PC-9 (cell line): ENCODE results near the gene C7orf57. TPM values are rescaled to one million over a fixed set of nuclear protein-coding genes. Genes with fewer than 3 reads are reported as not detected.
A peak's percentile ranks its signal among the peaks of the same experiment; 100 is the strongest.

ENCODE experiments used
- BruUV-seq: library from RNA; stranded (reverse); fragments of 400-500 nt; replicated peaks from 2 replicates; lab custom pipeline; 2021; lab: Mats Ljungman, UMichigan
- CTCF ChIA-PET: fragments of 300-600 bp; sonication (Branson Sonifier 250); formaldehyde crosslinking; loops from one replicate; lab custom pipeline; 2022; ENCODE audit warnings: antibody characterized with exemption; lab: Charles Lee
- POLR2A ChIA-PET: fragments of 300-600 bp; sonication (Branson Sonifier 250); formaldehyde crosslinking; loops from one replicate; lab custom pipeline; 2022; ENCODE audit warnings: antibody characterized with exemption; ENCODE audit not compliant: unreplicated experiment; lab: Charles Lee
- DNase-seq, 2 experiments: peaks; one replicate each; pipeline versions ENCODE4 v3.0.0 to v3.0.0-alpha.2; 2015 to 2022; ENCODE audit warnings: mixed read lengths in 1 of 2
- H2AFZ ChIP-seq: fragments of 200-600 bp; sonication (generic); 2 replicates; pipeline ENCODE4 v1.8.1; 2017; ENCODE audit warnings: antibody characterized with exemption
- H3F3A ChIP-seq: fragments of 200-600 bp; sonication (generic); 2 replicates; pipeline ENCODE4 v1.8.1; 2017; ENCODE audit warnings: antibody characterized with exemption, mild to moderate bottlenecking, low read depth; ENCODE audit not compliant: insufficient read depth
- H3K27ac ChIP-seq: fragments of 200-600 bp; sonication (generic); 2 replicates; pipeline ENCODE4 v1.6.1; 2016; ENCODE audit warnings: mixed run types
- H3K27me3 ChIP-seq: fragments of 200-600 bp; sonication (generic); 2 replicates; pipeline ENCODE4 v1.6.1; 2016; ENCODE audit warnings: low read depth, mixed run types; ENCODE audit not compliant: insufficient read depth
- H3K36me3 ChIP-seq: fragments of 200-600 bp; sonication (generic); 2 replicates; pipeline ENCODE4 v1.6.1; 2016; ENCODE audit warnings: low read depth, mixed run types
- H3K4me1 ChIP-seq: fragments of 200-600 bp; sonication (generic); replicated peaks from 2 replicates; pipeline ENCODE4 v1.6.1; 2016; ENCODE audit warnings: mixed run types; ENCODE audit not compliant: insufficient read depth
- H3K4me2 ChIP-seq: fragments of 200-600 bp; sonication (generic); 2 replicates; pipeline ENCODE4 v1.6.1; 2017; ENCODE audit warnings: mixed run types
- H3K4me3 ChIP-seq: fragments of 200-600 bp; sonication (generic); 2 replicates; pipeline ENCODE4 v1.6.1; 2016; ENCODE audit warnings: mixed run types
- H3K79me2 ChIP-seq: fragments of 200-600 bp; sonication (generic); 2 replicates; pipeline ENCODE4 v1.6.1; 2017; ENCODE audit warnings: low read depth, mixed run types
- H3K9me2 ChIP-seq: fragments of 200-600 bp; sonication (generic); 2 replicates; pipeline ENCODE4 v1.8.1; 2017; ENCODE audit warnings: mild to moderate bottlenecking; ENCODE audit not compliant: insufficient read depth
- H3K9me3 ChIP-seq: fragments of 200-600 bp; sonication (generic); 2 replicates; pipeline ENCODE4 v1.8.1; 2016; ENCODE audit warnings: low read depth; ENCODE audit not compliant: insufficient read depth
- H4K20me1 ChIP-seq: fragments of 200-600 bp; sonication (generic); 2 replicates; pipeline ENCODE4 v1.8.1; 2017; ENCODE audit not compliant: insufficient read depth
- EZH2 ChIP-seq: fragments of 200-600 bp; sonication (generic); IDR thresholded peaks from 2 replicates; pipeline ENCODE4 v1.8.0; 2017; ENCODE audit warnings: antibody characterized with exemption, low read depth
- intact Hi-C: fragments of 100-400 bp; cut with micrococcal nuclease; formaldehyde crosslinking; loops from one replicate; pipeline ENCODE4 v1.10.0; 2022; ENCODE audit not compliant: unreplicated experiment
- total RNA-seq: library from RNA; stranded (reverse); gene quantifications from 2 replicates; pipeline ENCODE4 v1.2.3, GENCODE V29; 2021
- TF ChIP-seq, protein P1 (sequence below): fragments of 200-600 bp; sonication (generic); conservative IDR thresholded peaks from 2 replicates; pipeline ENCODE4 v1.6.1; 2017; ENCODE audit warnings: mixed run types, antibody characterized with exemption, mild to moderate bottlenecking, moderate library complexity

The C7orf57 gene
- total RNA-seq, 1 experiment from 2014 or later: 2.5 TPM

DNA sequence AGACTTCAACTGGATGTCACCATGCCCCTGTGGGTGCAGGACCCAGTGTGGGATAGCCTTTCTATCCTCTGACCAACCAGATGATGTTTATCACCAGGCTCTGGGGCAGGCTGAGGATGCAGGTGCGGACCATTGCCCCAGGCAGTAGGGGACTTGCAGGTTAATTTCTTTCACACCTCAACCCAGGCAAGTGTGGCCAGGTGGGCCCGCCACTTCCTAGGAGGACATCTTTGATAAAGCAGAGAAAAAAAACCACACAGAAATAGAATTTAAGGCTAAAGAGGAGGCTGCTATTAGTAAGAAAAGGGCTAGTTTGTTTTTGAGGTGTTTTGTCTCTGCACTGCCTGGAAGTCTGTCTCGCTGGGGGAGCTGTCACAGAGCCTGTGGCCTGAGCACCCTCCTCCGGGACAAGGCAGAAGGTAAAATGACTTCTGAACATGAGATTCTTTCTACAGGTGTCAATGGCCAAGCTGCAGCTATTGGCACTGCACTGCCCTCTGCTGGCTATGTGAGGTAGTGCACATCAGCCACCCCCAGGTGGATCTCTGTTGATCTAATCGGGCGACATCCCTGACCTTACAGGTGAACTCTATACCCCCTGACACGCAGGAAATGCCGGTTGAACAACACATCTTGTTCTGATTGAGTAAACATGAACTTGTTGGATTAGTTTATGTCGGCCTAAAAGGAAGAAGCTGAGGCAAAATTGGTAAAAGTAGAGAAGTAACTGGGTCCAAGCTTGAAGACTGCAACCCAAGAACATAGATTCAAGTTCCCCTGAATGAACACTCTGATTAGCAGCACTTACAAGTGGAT is 74.7 kb downstream of the C7orf57 start:
- peaks cover 40% of the 10 kb centered on the region for H3K4me1 ChIP-seq

DNA sequence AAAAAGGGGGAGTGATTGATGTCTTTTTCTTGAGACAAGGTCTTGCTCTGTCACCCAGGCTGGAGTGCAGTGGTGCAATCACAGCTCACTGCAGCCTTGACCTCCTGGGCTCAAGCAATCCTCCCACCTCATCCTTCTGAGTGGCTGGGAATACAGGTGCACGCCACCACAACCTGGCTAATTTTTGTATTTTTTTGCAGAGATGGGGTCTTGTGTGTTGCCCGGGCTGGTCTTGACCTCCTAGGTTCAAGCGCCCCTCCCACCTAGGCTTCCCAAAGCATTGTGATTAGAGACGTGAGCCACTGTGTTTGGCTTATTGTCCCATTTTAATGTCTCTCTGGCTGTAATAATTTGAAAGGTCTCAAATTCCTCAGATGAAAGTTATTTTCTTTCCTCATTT is 75.5 kb downstream of the C7orf57 start:
- Histone ChIP-seq H3K4me3 (no peak overlapping the region), H3K9me2 (no peaks in the 10 kb centered on the region), H3K27ac (peak overlapping the region; percentile 9; the same call in 1 of the 2 replicates), H3F3A (peaks cover 53% of the 10 kb centered on the region), H4K20me1 (no peaks in the 10 kb centered on the region; the same call in 1 of the 2 replicates), H3K4me1 (peaks cover 40% of the 10 kb centered on the region), H3K9me3 (no peaks in the 10 kb centered on the region), H3K36me3 (peaks cover 29% of the 10 kb centered on the region; the same call in 1 of the 2 replicates), H3K27me3 (no peaks in the 10 kb centered on the region), H2AFZ (no peak overlapping the region), H3K79me2 (no peaks in the 10 kb centered on the region), H3K4me2 (peak overlapping the region; percentile 51)
- DNase-seq: no peak
- CTCF ChIA-PET: interaction anchor here (0.7 to 1.7 kb wide), 7 partner anchors 10 to 682 kb away, joined by 3 to 17 read pairs (median 4); no protein-coding TSS in a partner anchor
- intact Hi-C loops: loop anchor here (1.0 kb wide), 5 partner anchors 23 to 166 kb away; partner anchors contain the start of gene HUS1
- no TSS peak for BruUV-seq
- POLR2A ChIA-PET: interaction anchor here (0.6 kb wide), 2 partner anchors 74 to 675 kb away, joined by 3 to 6 read pairs; no protein-coding TSS in a partner anchor
- TF ChIP-seq, protein P1, sequence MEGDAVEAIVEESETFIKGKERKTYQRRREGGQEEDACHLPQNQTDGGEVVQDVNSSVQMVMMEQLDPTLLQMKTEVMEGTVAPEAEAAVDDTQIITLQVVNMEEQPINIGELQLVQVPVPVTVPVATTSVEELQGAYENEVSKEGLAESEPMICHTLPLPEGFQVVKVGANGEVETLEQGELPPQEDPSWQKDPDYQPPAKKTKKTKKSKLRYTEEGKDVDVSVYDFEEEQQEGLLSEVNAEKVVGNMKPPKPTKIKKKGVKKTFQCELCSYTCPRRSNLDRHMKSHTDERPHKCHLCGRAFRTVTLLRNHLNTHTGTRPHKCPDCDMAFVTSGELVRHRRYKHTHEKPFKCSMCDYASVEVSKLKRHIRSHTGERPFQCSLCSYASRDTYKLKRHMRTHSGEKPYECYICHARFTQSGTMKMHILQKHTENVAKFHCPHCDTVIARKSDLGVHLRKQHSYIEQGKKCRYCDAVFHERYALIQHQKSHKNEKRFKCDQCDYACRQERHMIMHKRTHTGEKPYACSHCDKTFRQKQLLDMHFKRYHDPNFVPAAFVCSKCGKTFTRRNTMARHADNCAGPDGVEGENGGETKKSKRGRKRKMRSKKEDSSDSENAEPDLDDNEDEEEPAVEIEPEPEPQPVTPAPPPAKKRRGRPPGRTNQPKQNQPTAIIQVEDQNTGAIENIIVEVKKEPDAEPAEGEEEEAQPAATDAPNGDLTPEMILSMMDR: no peak
- no peak for TF ChIP-seq EZH2

More for the DNA sequence above, 74.7 kb downstream of the C7orf57 start:
- Histone ChIP-seq H3K4me3 (peak overlapping the region; percentile 6; the same call in 1 of the 2 replicates), H3K9me3 (no peaks in the 10 kb centered on the region), H3K4me2 (peak overlapping the region; percentile 51), H3K36me3 (peaks cover 37% of the 10 kb centered on the region), H4K20me1 (no peaks in the 10 kb centered on the region; the same call in 1 of the 2 replicates), H3K79me2 (no peaks in the 10 kb centered on the region), H3F3A (peaks cover 61% of the 10 kb centered on the region), H3K27me3 (no peaks in the 10 kb centered on the region), H2AFZ (no peak overlapping the region), H3K27ac (peak overlapping the region; percentile 9), H3K9me2 (no peaks in the 10 kb centered on the region)
- CTCF ChIA-PET: interaction anchor here (0.7 to 1.7 kb wide), 8 partner anchors 11 to 681 kb away, joined by 3 to 17 read pairs (median 4); no protein-coding TSS in a partner anchor
- BruUV-seq: TSS peak; percentile 10
- intact Hi-C loops: loop anchor here (1.0 kb wide), 5 partner anchors 22 to 165 kb away; partner anchors contain the start of gene HUS1
- POLR2A ChIA-PET: interaction anchor here (0.6 kb wide), 1 partner anchor 74 kb away, joined by 3 read pairs; no protein-coding TSS in a partner anchor
- peak; percentile 95 to 96 for DNase-seq
- no peak for TF ChIP-seq EZH2
- TF ChIP-seq, protein P1: peak; percentile 100

Other genes with a start within 250 kb of the C7orf57 start
- gene PKD1L1, start 87.1 kb upstream of the C7orf57 start, total RNA-seq: 0.07 and 0.08 TPM in 2 replicates
- gene HUS1, start 55.9 kb upstream of the C7orf57 start, total RNA-seq: 28.4 and 43.5 TPM in 2 replicates
- gene SUN3, start 6.4 kb upstream of the C7orf57 start, total RNA-seq: 0.24 TPM in 1 of 2 replicates, not detected in the other
- gene UPP1, start 53.7 kb downstream of the C7orf57 start, total RNA-seq: 119 and 185 TPM in 2 replicates
- gene ABCA13, start 135.9 kb downstream of the C7orf57 start, total RNA-seq: 0.10 and 0.76 TPM in 2 replicates